WTC11 (cell line): ENCODE results near the gene EXTL1. TPM values are rescaled to one million over a fixed set of nuclear protein-coding genes. Genes with fewer than 3 reads are reported as not detected.

Experiments used
- ATAC-seq: fragments of 200-7000 bp; cut with Tn5 transposase; 2 replicates; pipeline ENCODE4 v1.10.0; 2021; ENCODE audit warnings: mild to moderate bottlenecking, moderate library complexity
- CTCF ChIA-PET: fragments of 300-600 bp; sonication (Branson Sonifier 250); formaldehyde crosslinking; loops from one replicate; lab custom pipeline; 2021; ENCODE audit warnings: antibody characterized with exemption; lab: Charles Lee
- POLR2A ChIA-PET: fragments of 350-600 bp; sonication (Branson Sonifier 250); formaldehyde crosslinking; loops from one replicate; lab custom pipeline; 2021; ENCODE audit warnings: antibody characterized with exemption; lab: Charles Lee
- DNase-seq: peaks from one replicate; pipeline ENCODE4 v3.0.0; 2021; ENCODE audit warnings: low spot score
- H3K27ac Mint-ChIP-seq: 2 replicates; pipeline ENCODE4 v1.8.0; 2021; ENCODE audit warnings: mixed read lengths
- H3K27me3 Mint-ChIP-seq: 2 replicates; pipeline ENCODE4 v1.8.0; 2021; ENCODE audit warnings: low read depth, mild to moderate bottlenecking, moderate library complexity, mixed read lengths
- H3K36me3 Mint-ChIP-seq: 2 replicates; pipeline ENCODE4 v1.8.0; 2021; ENCODE audit warnings: mixed read lengths
- H3K4me1 Mint-ChIP-seq: 2 replicates; pipeline ENCODE4 v1.8.0; 2022; ENCODE audit warnings: mixed read lengths
- H3K4me3 Mint-ChIP-seq: 2 replicates; pipeline ENCODE4 v1.8.0; 2021; ENCODE audit warnings: mild to moderate bottlenecking, moderate library complexity, mixed read lengths
- H3K9me3 Mint-ChIP-seq: 2 replicates; pipeline ENCODE4 v1.8.0; 2021; ENCODE audit warnings: mixed read lengths
- ATF1 ChIP-seq: sonication (generic); formaldehyde crosslinking; IDR thresholded peaks from 2 replicates; pipeline ENCODE4 v1.8.1; 2023; ENCODE audit warnings: mild to moderate bottlenecking, moderate library complexity, missing genetic modification reagents
- CBFB ChIP-seq: sonication (generic); formaldehyde crosslinking; IDR thresholded peaks from 2 replicates; pipeline ENCODE4 v1.8.1; 2022; ENCODE audit warnings: mild to moderate bottlenecking, low read depth, missing genetic modification reagents
- CREM ChIP-seq: sonication (generic); formaldehyde crosslinking; IDR thresholded peaks from 2 replicates; pipeline ENCODE4 v1.8.1; 2022; ENCODE audit warnings: mild to moderate bottlenecking, missing genetic modification reagents, moderate library complexity
- E2F5 ChIP-seq: sonication (generic); formaldehyde crosslinking; IDR thresholded peaks from 2 replicates; pipeline ENCODE4 v1.8.1; 2022; ENCODE audit warnings: mild to moderate bottlenecking, moderate library complexity, missing genetic modification reagents
- EMX1 ChIP-seq: fragments of 250-450 bp; sonication (Bioruptor Pico); IDR thresholded peaks from 2 replicates; pipeline ENCODE4 v1.8.0; 2021; ENCODE audit warnings: mild to moderate bottlenecking
- ESRRA ChIP-seq: sonication (generic); formaldehyde crosslinking; IDR thresholded peaks from 2 replicates; pipeline ENCODE4 v1.8.1; 2022; ENCODE audit warnings: mild to moderate bottlenecking, missing genetic modification reagents, borderline replicate concordance
- FOXJ3 ChIP-seq: sonication (generic); formaldehyde crosslinking; IDR thresholded peaks from 2 replicates; pipeline ENCODE4 v1.9.0; 2021; ENCODE audit warnings: missing genetic modification reagents, mild to moderate bottlenecking, borderline replicate concordance
- FOXP4 ChIP-seq: sonication (generic); formaldehyde crosslinking; IDR thresholded peaks from 2 replicates; pipeline ENCODE4 v1.8.0; 2022; ENCODE audit warnings: mild to moderate bottlenecking, missing genetic modification reagents
- GABPB1 ChIP-seq: sonication (generic); formaldehyde crosslinking; IDR thresholded peaks from 2 replicates; pipeline ENCODE4 v1.8.1; 2023; ENCODE audit warnings: mild to moderate bottlenecking, missing genetic modification reagents
- HMGA2 ChIP-seq: fragments of 250-450 bp; sonication (Bioruptor Pico); IDR thresholded peaks from 2 replicates; pipeline ENCODE4 v1.4.0; 2021; ENCODE audit warnings: mild to moderate bottlenecking, moderate library complexity
- KAT7 ChIP-seq: sonication (generic); formaldehyde crosslinking; IDR thresholded peaks from 2 replicates; pipeline ENCODE4 v1.8.1; 2023; ENCODE audit warnings: missing genetic modification reagents, mild to moderate bottlenecking, borderline replicate concordance
- NFATC4 ChIP-seq: fragments of 250-450 bp; sonication (Bioruptor Pico); IDR thresholded peaks from 2 replicates; pipeline ENCODE4 v1.9.0; 2021; ENCODE audit warnings: mild to moderate bottlenecking
- NFYB ChIP-seq: sonication (generic); formaldehyde crosslinking; conservative IDR thresholded peaks from 2 replicates; pipeline ENCODE4 v1.8.0; 2022; ENCODE audit warnings: low read depth, missing genetic modification reagents
- NR3C1 ChIP-seq: sonication (generic); formaldehyde crosslinking; conservative IDR thresholded peaks from 2 replicates; pipeline ENCODE4 v1.8.1; 2023; ENCODE audit warnings: low read depth, mild to moderate bottlenecking, missing genetic modification reagents
- RELA ChIP-seq: sonication (generic); formaldehyde crosslinking; IDR thresholded peaks from 2 replicates; pipeline ENCODE4 v1.8.1; 2022; ENCODE audit warnings: missing genetic modification reagents, mild to moderate bottlenecking, borderline replicate concordance
- SMAD3 ChIP-seq: sonication (generic); formaldehyde crosslinking; IDR thresholded peaks from 2 replicates; pipeline ENCODE4 v1.8.0; 2022; ENCODE audit warnings: missing genetic modification reagents, mild to moderate bottlenecking, borderline replicate concordance
- SMAD4 ChIP-seq: sonication (generic); formaldehyde crosslinking; IDR thresholded peaks from 2 replicates; pipeline ENCODE4 v1.8.0; 2022; ENCODE audit warnings: mild to moderate bottlenecking, missing genetic modification reagents
- STAT6 ChIP-seq: sonication (generic); formaldehyde crosslinking; conservative IDR thresholded peaks from 2 replicates; pipeline ENCODE4 v1.8.1; 2023; ENCODE audit warnings: mild to moderate bottlenecking, low read depth, missing genetic modification reagents, moderate library complexity
- TCF7 ChIP-seq: sonication (generic); formaldehyde crosslinking; IDR thresholded peaks from 2 replicates; pipeline ENCODE4 v1.8.0; 2022; ENCODE audit warnings: mild to moderate bottlenecking, low read depth, missing genetic modification reagents, moderate library complexity
- TEAD4 ChIP-seq: sonication (generic); formaldehyde crosslinking; IDR thresholded peaks from 2 replicates; pipeline ENCODE4 v1.8.0; 2022; ENCODE audit warnings: mild to moderate bottlenecking, missing genetic modification reagents
- USF1 ChIP-seq: sonication (generic); formaldehyde crosslinking; IDR thresholded peaks from 2 replicates; pipeline ENCODE4 v1.8.0; 2022; ENCODE audit warnings: mild to moderate bottlenecking, missing genetic modification reagents
- ZMAT4 ChIP-seq: fragments of 250-450 bp; sonication (Bioruptor Pico); IDR thresholded peaks from 2 replicates; pipeline ENCODE4 v1.9.0; 2021; ENCODE audit warnings: mild to moderate bottlenecking
- ZNF121 ChIP-seq: sonication (generic); formaldehyde crosslinking; IDR thresholded peaks from 2 replicates; pipeline ENCODE4 v1.8.0; 2023; ENCODE audit warnings: missing genetic modification reagents
- ZNF232 ChIP-seq: sonication (generic); formaldehyde crosslinking; IDR thresholded peaks from 2 replicates; pipeline ENCODE4 v1.8.0; 2022; ENCODE audit warnings: mild to moderate bottlenecking, missing genetic modification reagents
- ZNF396 ChIP-seq: fragments of 250-450 bp; sonication (Bioruptor Pico); IDR thresholded peaks from 2 replicates; pipeline ENCODE4 v1.8.0; 2021; ENCODE audit warnings: mild to moderate bottlenecking, moderate library complexity, borderline replicate concordance
- ZNF423 ChIP-seq: fragments of 250-450 bp; sonication (Bioruptor Pico); IDR thresholded peaks from 2 replicates; pipeline ENCODE4 v2.1.2; 2022; ENCODE audit warnings: mild to moderate bottlenecking, moderate library complexity
- total RNA-seq: library from RNA; stranded (reverse); gene quantifications from 3 replicates; pipeline ENCODE4 v1.2.3, GENCODE V29; 2021

EXTL1 gene
- total RNA-seq, 1 experiment from 2014 or later, result 2.1 TPM

GRCh38 chr1:26059906-26060305 is 38.3 kb downstream of the EXTL1 start:
- no peaks in the 10 kb centered on the region for H3K4me1 Mint-ChIP-seq
- H3K9me3 Mint-ChIP-seq, result no peaks in the 10 kb centered on the region
- no peak overlapping the region for H3K27ac Mint-ChIP-seq
- ATAC-seq (no peak), DNase-seq (no peak)
- H3K36me3 Mint-ChIP-seq, result no peaks in the 10 kb centered on the region
- TF ChIP-seq GABPB1 (CRISPR knock-in tag), result no peak
- TF ChIP-seq ZNF232 (CRISPR knock-in tag), result no peak
- no peak for TF ChIP-seq FOXP4 (CRISPR knock-in tag)
- no peak for TF ChIP-seq TEAD4 (CRISPR knock-in tag)
- no peak for TF ChIP-seq SMAD4 (CRISPR knock-in tag)
- TF ChIP-seq E2F5 (CRISPR knock-in tag), result no peak
- no peak for TF ChIP-seq NFATC4 (CRISPR knock-in tag)
- TF ChIP-seq HMGA2 (CRISPR knock-in tag), result no peak
- no peak for TF ChIP-seq USF1 (CRISPR knock-in tag)
- TF ChIP-seq NR3C1, result no peak
- TF ChIP-seq RELA (CRISPR knock-in tag), result no peak
- TF ChIP-seq ATF1 (CRISPR knock-in tag), result no peak
- no peak for TF ChIP-seq ZNF121 (CRISPR knock-in tag)
- TF ChIP-seq CREM (CRISPR knock-in tag), result no peak
- no peak for TF ChIP-seq NFYB (CRISPR knock-in tag)
- no peak for TF ChIP-seq ZMAT4 (CRISPR knock-in tag)
- no peak for TF ChIP-seq KAT7 (CRISPR knock-in tag)
- no peak for TF ChIP-seq ZNF423 (CRISPR knock-in tag)
- peaks cover 7% of the 10 kb centered on the region for H3K27me3 Mint-ChIP-seq
- no peak overlapping the region for H3K4me3 Mint-ChIP-seq
- POLR2A ChIA-PET, result no interaction called here
- CTCF ChIA-PET, result interaction anchor here (1.5 to 1.9 kb wide), 2 partner anchors 24 to 85 kb away, joined by 3 to 10 read pairs; no protein-coding TSS in a partner anchor

GRCh38 chr1:26060832-26061574 is 39.4 kb downstream of the EXTL1 start:
- DNase-seq (no peak), ATAC-seq (no peak)
- Mint-ChIP-seq H3K4me1 (no peaks in the 10 kb centered on the region), H3K27ac (no peak overlapping the region), H3K9me3 (no peaks in the 10 kb centered on the region), H3K27me3 (peaks cover 7% of the 10 kb centered on the region), H3K4me3 (no peak overlapping the region), H3K36me3 (no peaks in the 10 kb centered on the region)
- ChIA-PET CTCF (interaction anchor here (1.5 kb wide), 1 partner anchor 25 kb away, joined by 3 read pairs; no protein-coding TSS in a partner anchor), POLR2A (no interaction called here)
- no peak for TF ChIP-seq ZNF396 (CRISPR knock-in tag)
- no peak for TF ChIP-seq CBFB (CRISPR knock-in tag)
- TF ChIP-seq FOXJ3 (CRISPR knock-in tag), result no peak
- no peak for TF ChIP-seq ZMAT4 (CRISPR knock-in tag)
- TF ChIP-seq SMAD3 (CRISPR knock-in tag), result no peak
- no peak for TF ChIP-seq EMX1 (CRISPR knock-in tag)
- no peak for TF ChIP-seq STAT6
- no peak for TF ChIP-seq ESRRA (CRISPR knock-in tag)
- no peak for TF ChIP-seq E2F5 (CRISPR knock-in tag)
- TF ChIP-seq TCF7, result no peak
- TF ChIP-seq CREM (CRISPR knock-in tag), result no peak
- TF ChIP-seq, all 79 proteins: peak for 0
